ENCODE measurements around the gene DEFB115. TPM values are rescaled to one million over a fixed set of nuclear protein-coding genes. Genes with fewer than 3 reads are reported as not detected.

DEFB115 gene
- total and polyA plus RNA-seq, 4 donors, result not detected

Other genes with a start within 250 kb of the DEFB115 start
- gene DEFB116, start 50.9 kb downstream of the DEFB115 start, total RNA-seq, result not detected
- not detected for gene DEFB116, start 50.9 kb downstream of the DEFB115 start, polyA plus RNA-seq (ENCODE audit: insufficient read length in 2 of 2)
- gene DEFB118, start 110.9 kb downstream of the DEFB115 start, total RNA-seq, result not detected
- gene DEFB118, start 110.9 kb downstream of the DEFB115 start, polyA plus RNA-seq (ENCODE audit: insufficient read length in 2 of 2), result not detected
- not detected for gene DEFB119, start 132.9 kb downstream of the DEFB115 start, total RNA-seq
- not detected for gene DEFB119, start 132.9 kb downstream of the DEFB115 start, polyA plus RNA-seq (ENCODE audit: insufficient read length in 2 of 2)
- gene DEFB121, start 148.6 kb downstream of the DEFB115 start, total RNA-seq, result not detected
- not detected for gene DEFB121, start 148.6 kb downstream of the DEFB115 start, polyA plus RNA-seq (ENCODE audit: insufficient read length in 2 of 2)
- not detected for gene DEFB123, start 183.0 kb downstream of the DEFB115 start, total RNA-seq
- gene DEFB123, start 183.0 kb downstream of the DEFB115 start, polyA plus RNA-seq (ENCODE audit: insufficient read length in 2 of 2), result not detected
- under 1 TPM in 1 of 2 donors, not detected in 1; 0.33 TPM for gene DEFB124, start 217.5 kb downstream of the DEFB115 start, total RNA-seq
- gene DEFB124, start 217.5 kb downstream of the DEFB115 start, polyA plus RNA-seq (ENCODE audit: insufficient read length in 2 of 2), result under 1 TPM in 1 of 2 donors, not detected in 1; 0.53 TPM
- gene REM1, start 217.6 kb downstream of the DEFB115 start, total RNA-seq, result 1 to 10 TPM in 1 of 2 donors, under 1 TPM in 1; 0.69 to 4.0 TPM
- gene REM1, start 217.6 kb downstream of the DEFB115 start, polyA plus RNA-seq (ENCODE audit: insufficient read length in 2 of 2), result under 1 TPM; 0.67 to 0.96 TPM